Panc1 (cell line): ENCODE results near the gene GATB. TPM values are rescaled to one million over a fixed set of nuclear protein-coding genes. Genes with fewer than 3 reads are reported as not detected.

Source experiments
- ATAC-seq: fragments of 200-7000 bp; cut with Tn5 transposase; 2 replicates; pipeline ENCODE4 v1.9.1; 2020; ENCODE audit warnings: mild to moderate bottlenecking, moderate library complexity
- BruUV-seq: library from RNA; stranded (reverse); fragments of 400-500 nt; replicated peaks from 2 replicates; lab custom pipeline; 2021; lab: Mats Ljungman, UMichigan
- CTCF ChIA-PET: fragments of 300-600 bp; sonication (Branson Sonifier 250); formaldehyde crosslinking; loops from one replicate; lab custom pipeline; 2022; ENCODE audit warnings: antibody characterized with exemption; lab: Charles Lee
- POLR2A ChIA-PET: fragments of 300-600 bp; sonication (Branson Sonifier 250); formaldehyde crosslinking; loops from one replicate; lab custom pipeline; 2022; ENCODE audit warnings: antibody characterized with exemption; lab: Charles Lee
- DNase-seq: peaks from one replicate; pipeline ENCODE4 v3.0.0-alpha.2; 2010; ENCODE audit warnings: low read depth, low spot score
- H3K27ac ChIP-seq: 2 replicates; pipeline ENCODE4 v1.5.1; 2011; ENCODE audit warnings: mild to moderate bottlenecking, low read length, inconsistent platforms
- H3K27me3 ChIP-seq: fragments of 200-500 bp; sonication (Bioruptor generic); 2 replicates; pipeline ENCODE4 v1.6.0; 2014; ENCODE audit warnings: low read length, inconsistent platforms; ENCODE audit not compliant: control insufficient read depth, insufficient read depth
- H3K36me3 ChIP-seq: fragments of 200-500 bp; sonication (Bioruptor generic); 2 replicates; pipeline ENCODE4 v1.5.1; 2014; ENCODE audit warnings: inconsistent platforms, mild to moderate bottlenecking, low read length, moderate library complexity; ENCODE audit not compliant: control insufficient read depth, insufficient read depth
- H3K4me1 ChIP-seq: 2 replicates; pipeline ENCODE4 v1.5.1; 2011; ENCODE audit warnings: inconsistent platforms, mild to moderate bottlenecking, low read length, moderate library complexity; ENCODE audit not compliant: control insufficient read depth, insufficient read depth
- H3K4me3 ChIP-seq, 2 experiments: 2 replicates each; pipeline ENCODE4 v1.5.1; 2011 to 2012; ENCODE audit warnings: low read depth in 2 of 2, low read length in 2 of 2, mild to moderate bottlenecking in 2 of 2, inconsistent platforms in 1 of 2, moderate library complexity in 1 of 2
- H3K9me3 ChIP-seq: fragments of 200-500 bp; sonication (Bioruptor generic); 2 replicates; pipeline ENCODE4 v1.5.1; 2014; ENCODE audit warnings: low read depth, mild to moderate bottlenecking, inconsistent platforms, low read length, moderate library complexity; ENCODE audit not compliant: control insufficient read depth, insufficient read depth
- CTCF ChIP-seq: fragments of 450-650 bp; IDR thresholded peaks from 2 replicates; pipeline ENCODE4 v1.5.1; 2017; ENCODE audit warnings: mild to moderate bottlenecking
- POLR2AphosphoS5 ChIP-seq: IDR thresholded peaks from 2 replicates; pipeline ENCODE4 v1.6.1; 2012; ENCODE audit warnings: mild to moderate bottlenecking, low read depth, low read length, moderate library complexity
- REST ChIP-seq, 2 experiments: IDR thresholded peaks; 2 replicates each; pipeline ENCODE4 v1.6.1; 2011 to 2012; ENCODE audit warnings: low read depth in 2 of 2, control low read depth in 1 of 2, low read length in 1 of 2, mild to moderate bottlenecking in 1 of 2, moderate library complexity in 1 of 2; ENCODE audit not compliant: insufficient read depth in 1 of 2
- SIN3A ChIP-seq: IDR thresholded peaks from 2 replicates; pipeline ENCODE4 v1.6.1; 2012; ENCODE audit warnings: low read depth, mild to moderate bottlenecking, low read length, moderate library complexity, borderline replicate concordance; ENCODE audit not compliant: insufficient read depth
- TCF7L2 ChIP-seq: IDR thresholded peaks from 2 replicates; pipeline ENCODE4 v1.6.1; 2011; ENCODE audit warnings: mild to moderate bottlenecking, low read depth, low read length, inconsistent platforms
- in situ Hi-C: cut with HindIII; loops from 2 replicates; pipeline ENCODE4 v1.10.0; 2016; ENCODE audit warnings: low sequenced_read_pairs, low pct_unique_long_range_greater_than_20kb
- intact Hi-C: fragments of 100-400 bp; cut with micrococcal nuclease; formaldehyde crosslinking; loops from one replicate; pipeline ENCODE4 v1.10.0; 2022; ENCODE audit not compliant: unreplicated experiment
- total RNA-seq: library from RNA; stranded (reverse); gene quantifications from one replicate; pipeline ENCODE4 v1.2.1, GENCODE V29; 2021; ENCODE audit not compliant: unreplicated experiment

Gene GATB
- total RNA-seq, 1 experiment from 2014 or later: 9.7 TPM

GRCh38 chr4:151628001-151628608, 132.7 kb downstream of the GATB start:
- DNase-seq (no peak), ATAC-seq (no peak)
- no peak overlapping the region for H3K27ac ChIP-seq
- no peak for TF ChIP-seq CTCF
- TF ChIP-seq REST (IDR thresholded peaks at IDR 0.05; ENCODE audit: insufficient read depth in 1 of 2, low read depth in 2 of 2, low read length in 1 of 2): no peak
- no peak for TF ChIP-seq TCF7L2
- TF ChIP-seq SIN3A: no peak
- H3K27me3 ChIP-seq: peaks cover 11% of the 10 kb centered on the region
- CTCF ChIA-PET: no interaction called here
- in situ Hi-C loops (no loop called here), intact Hi-C loops (no loop called here)
- no peaks in the 10 kb centered on the region for H3K36me3 ChIP-seq
- H3K9me3 ChIP-seq: no peaks in the 10 kb centered on the region
- H3K4me1 ChIP-seq: no peaks in the 10 kb centered on the region
- no TSS peak for BruUV-seq
- no peak overlapping the region for H3K4me3 ChIP-seq
- POLR2A ChIA-PET: no interaction called here

- peaks cover 11% of the 10 kb centered on the region for H3K27me3 ChIP-seq
- no peak for DNase-seq
- CTCF ChIA-PET: interaction anchor here (1.5 kb wide), 1 partner anchor 11 kb away, joined by 3 read pairs; no protein-coding TSS in a partner anchor
Observed at GRCh38 chr4:151627491-151627890, 133.3 kb downstream of the GATB start.

More at GRCh38 chr4:151627491-151627890, 133.3 kb downstream of the GATB start:
- POLR2A ChIA-PET: no interaction called here
- Histone ChIP-seq H3K9me3 (no peaks in the 10 kb centered on the region), H3K4me3 (no peak overlapping the region), H3K4me1 (no peaks in the 10 kb centered on the region), H3K27ac (no peak overlapping the region), H3K36me3 (no peaks in the 10 kb centered on the region)
- intact Hi-C loops (no loop called here), in situ Hi-C loops (no loop called here)
- ATAC-seq: no peak
- BruUV-seq: no TSS peak
- TF ChIP-seq POLR2AphosphoS5 (no peak), REST (IDR thresholded peaks at IDR 0.05; ENCODE audit: insufficient read depth in 1 of 2, low read depth in 2 of 2, low read length in 1 of 2) (no peak), TCF7L2 (no peak), CTCF (no peak), SIN3A (no peak)
